ENCODE measurements around the gene SREBF2.
"Not testable (repeated sequence)": the region's sequence is repeated elsewhere in the genome, so short reads cannot be mapped to it uniquely, and the experiment has no call there.

Gene SREBF2

GRCh38 chr22:41948928-41949296, 116.0 kb downstream of the SREBF2 start:
- DNase-seq, result not testable (repeated sequence)

GRCh38 chr22:41949297-41949965, 116.5 kb downstream of the SREBF2 start:
- no peak for DNase-seq

- DNase-seq, result no peak
Observed at GRCh38 chr22:41951898-41952474, 119.1 kb downstream of the SREBF2 start, which contains the start of gene SMIM45. Gene SMIM45 (plus strand): TSS chr22:41952150.

GRCh38 chr22:41952713-41953112, 119.8 kb downstream of the SREBF2 start:
- no peak for DNase-seq

Data from stimulated activated CD4-positive, alpha-beta T cell treated with anti-CD3 and anti-CD28 coated beads, Interleukin-12 subunit alpha, Interleukin-12 subunit beta, amount 100 ng/mL, for 4 hours (primary cell).